Measurements from ENCODE around the gene SPAG16.

Gene SPAG16

GRCh38 chr2:214103276-214104001 is 819.2 kb downstream of the SPAG16 start:
- DNase-seq: no peak

DNA sequence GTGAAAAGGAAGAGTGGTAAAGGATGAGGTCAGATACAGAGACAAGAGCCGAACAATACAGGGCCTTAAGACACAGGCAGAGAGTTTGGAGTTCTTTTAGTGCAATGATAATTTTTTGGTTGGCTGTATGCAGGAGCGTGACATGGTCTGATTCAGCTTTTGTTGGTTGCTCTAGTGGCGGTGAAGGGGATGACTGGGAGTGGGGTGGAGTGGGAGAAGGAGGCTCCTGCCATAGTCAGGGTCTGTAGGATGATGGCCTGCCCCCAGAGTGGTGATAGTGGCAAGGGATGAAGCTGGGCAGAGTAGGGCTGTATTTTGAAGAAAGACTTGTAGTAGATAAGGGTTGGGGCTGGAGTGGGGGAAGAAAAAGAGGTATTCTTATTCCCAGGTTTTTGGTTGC is 820.0 kb downstream of the SPAG16 start:
- DNase-seq: no peak

- no peak for DNase-seq
Observed at GRCh38 chr2:214104967-214105366, 820.7 kb downstream of the SPAG16 start.

- no peak for DNase-seq
Observed at GRCh38 chr2:214107726-214108125, 823.5 kb downstream of the SPAG16 start.

- no peak for DNase-seq
Observed at GRCh38 chr2:214108598-214108997, 824.3 kb downstream of the SPAG16 start.

GRCh38 chr2:214117054-214117453 is 832.8 kb downstream of the SPAG16 start:
- DNase-seq: no peak

- DNase-seq: no peak
Observed at GRCh38 chr2:214126135-214126534, 841.9 kb downstream of the SPAG16 start.

DNA sequence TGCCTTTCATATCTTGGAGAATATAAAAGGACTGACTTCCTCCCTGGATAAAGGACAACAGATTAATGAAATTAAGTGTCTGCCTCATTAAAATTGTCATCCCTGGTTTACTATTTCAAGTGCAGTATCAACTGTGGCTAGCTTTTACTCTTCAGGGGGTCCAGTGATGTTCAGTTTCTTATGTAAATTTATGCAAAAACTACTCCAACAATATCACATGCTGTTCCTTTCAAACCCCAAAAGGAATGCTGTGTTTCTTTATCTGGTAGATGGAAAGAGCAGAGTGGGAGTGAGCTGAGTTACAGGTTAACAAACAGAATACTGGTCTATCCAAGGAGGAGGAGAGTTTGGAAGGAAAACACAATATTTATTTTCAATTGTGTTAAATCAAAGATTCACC is 842.9 kb downstream of the SPAG16 start:
- no peak for DNase-seq

- DNase-seq: no peak
Observed at GRCh38 chr2:214127571-214127970, 843.3 kb downstream of the SPAG16 start.

GRCh38 chr2:214128040-214128439 is 843.8 kb downstream of the SPAG16 start:
- DNase-seq: no peak

DNA sequence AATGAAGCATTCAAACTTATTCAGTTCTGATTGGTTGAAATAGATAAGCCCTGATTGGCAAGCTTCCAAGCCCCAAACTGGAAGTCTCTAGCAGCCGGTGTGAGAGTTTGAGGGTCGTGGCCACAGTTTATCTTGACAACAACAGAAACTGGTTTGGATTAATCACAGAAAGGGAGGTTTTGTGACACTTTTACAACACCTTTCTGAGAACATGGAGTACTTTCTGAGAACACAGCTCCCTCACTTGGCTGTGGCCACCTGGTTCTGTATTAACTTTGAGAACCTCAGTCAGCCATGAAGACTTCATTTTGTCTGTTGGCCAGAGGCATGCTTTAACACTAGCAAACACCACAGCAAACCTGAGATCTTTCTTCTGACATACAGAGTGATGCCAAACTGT is 845.9 kb downstream of the SPAG16 start:
- no peak for DNase-seq

GRCh38 chr2:214135966-214136365 is 851.7 kb downstream of the SPAG16 start:
- no peak for DNase-seq

- no peak for DNase-seq
Observed at GRCh38 chr2:214138779-214139178, 854.5 kb downstream of the SPAG16 start.

GRCh38 chr2:214139630-214140284 is 855.5 kb downstream of the SPAG16 start:
- DNase-seq: no peak

DNA sequence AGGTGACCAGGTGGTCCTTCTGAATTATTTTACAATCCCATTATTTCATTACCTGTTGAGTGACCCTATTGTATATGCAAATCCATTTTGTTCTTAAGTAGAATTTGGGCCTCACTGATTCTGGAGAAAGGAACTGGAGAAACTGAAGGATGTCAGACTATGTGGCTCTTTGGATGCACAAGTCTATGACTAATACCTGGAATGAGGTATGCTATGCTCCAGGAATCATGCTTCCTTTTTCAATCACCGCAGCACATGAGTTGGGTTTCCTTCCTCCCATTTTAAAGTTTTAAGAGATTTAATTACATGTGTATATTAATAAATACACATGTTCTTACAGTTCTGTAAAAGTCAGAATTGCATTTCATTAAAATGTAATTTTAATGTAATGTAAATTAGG is 872.7 kb downstream of the SPAG16 start:
- DNase-seq: no peak

GRCh38 chr2:214158851-214159250 is 874.6 kb downstream of the SPAG16 start:
- no peak for DNase-seq

- DNase-seq: no peak
Observed at GRCh38 chr2:214169281-214169680, 885.0 kb downstream of the SPAG16 start.

DNA sequence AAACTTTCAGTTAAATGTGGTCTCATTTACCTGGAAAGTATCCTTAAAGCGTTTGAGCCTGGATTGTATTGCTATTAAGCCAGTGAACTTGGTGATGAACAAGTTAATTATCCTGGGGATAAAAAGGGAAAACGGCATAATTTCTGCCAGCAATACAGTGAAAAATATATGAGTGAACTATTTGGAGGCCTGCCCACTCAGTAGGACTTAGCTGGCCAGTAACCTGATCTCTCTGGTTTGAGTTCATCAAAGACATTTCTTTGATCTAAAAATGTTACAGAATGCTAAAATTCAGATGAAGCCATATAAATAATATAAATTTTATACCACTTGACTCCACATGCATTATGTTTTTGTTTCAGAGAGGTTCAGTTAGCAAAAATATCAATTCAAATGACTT is 885.5 kb downstream of the SPAG16 start:
- DNase-seq: no peak

DNA sequence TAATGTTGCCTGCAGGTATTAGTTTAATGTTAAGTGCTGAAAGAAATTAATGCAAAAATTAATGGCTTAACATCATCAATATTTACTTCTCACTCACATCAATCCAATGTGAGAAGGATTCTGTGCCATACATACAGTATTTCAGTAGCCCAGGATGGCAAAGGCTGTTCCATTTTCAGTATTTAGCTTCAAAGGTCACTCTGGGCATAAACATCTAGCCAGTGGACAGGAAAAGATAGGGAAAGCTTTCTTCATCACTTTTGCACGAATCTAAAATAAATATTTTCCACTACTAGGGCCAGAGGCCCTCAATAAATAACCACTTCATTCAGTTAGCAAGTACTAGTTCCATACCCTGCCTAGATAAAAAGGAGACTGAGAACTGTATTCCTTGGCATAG is 890.3 kb downstream of the SPAG16 start:
- no peak for DNase-seq

DNA sequence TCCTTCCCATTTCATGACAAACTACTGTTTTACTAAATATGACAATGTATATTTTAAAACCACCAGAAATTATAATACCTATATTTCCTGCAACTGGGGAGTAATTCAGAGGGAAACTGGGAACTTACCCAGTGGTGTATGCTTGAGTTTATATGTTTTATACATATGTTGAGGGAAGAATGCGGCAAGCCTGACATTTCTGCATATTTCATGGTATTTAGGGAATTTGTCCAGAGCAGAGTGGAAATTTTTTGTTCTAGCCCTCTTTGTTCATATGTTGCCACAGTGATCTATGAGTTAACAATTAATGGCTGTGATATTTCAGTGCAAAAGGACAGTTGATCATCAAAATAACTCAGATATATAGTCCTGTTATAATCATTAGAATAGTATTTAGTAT is 895.8 kb downstream of the SPAG16 start:
- DNase-seq: no peak

DNA sequence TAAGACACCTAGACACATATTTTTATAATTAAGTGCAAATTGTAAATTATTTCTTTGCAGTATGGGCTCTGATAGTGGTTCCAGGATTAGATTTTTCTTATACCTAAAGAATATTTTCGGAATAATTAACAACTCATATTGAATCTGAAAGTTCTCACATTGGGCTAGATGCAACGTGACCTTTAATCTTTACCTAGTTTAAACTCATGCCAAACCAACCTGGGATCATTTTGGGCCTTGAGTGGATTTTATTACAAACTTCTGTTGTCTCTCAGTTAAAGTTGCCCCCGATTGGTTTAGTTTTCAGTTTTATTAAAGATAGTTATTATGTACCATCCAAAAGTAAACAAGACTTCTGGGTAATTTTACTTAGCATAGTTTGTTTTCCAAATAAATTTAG is 896.4 kb downstream of the SPAG16 start:
- no peak for DNase-seq

DNA sequence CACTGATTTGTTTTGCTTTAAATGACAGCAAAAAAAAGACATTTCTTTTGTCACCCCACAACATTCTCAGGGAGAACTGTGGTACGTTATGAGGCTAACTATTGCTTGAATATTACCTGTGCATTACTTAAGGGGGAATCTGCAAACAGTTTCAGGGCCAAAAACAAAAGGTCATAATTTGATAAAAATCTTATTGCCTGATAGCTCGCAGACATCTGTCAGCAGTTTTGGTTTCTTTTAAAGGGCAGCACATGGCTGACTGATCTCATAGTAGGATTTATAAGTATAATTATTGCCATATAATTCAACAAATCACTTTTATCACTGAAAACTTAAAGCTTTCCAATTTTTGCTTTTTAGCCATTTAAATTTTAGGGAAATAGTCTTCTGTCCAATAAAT is 900.2 kb downstream of the SPAG16 start:
- no peak for DNase-seq

GRCh38 chr2:214185546-214185945 is 901.3 kb downstream of the SPAG16 start:
- DNase-seq: no peak

DNA sequence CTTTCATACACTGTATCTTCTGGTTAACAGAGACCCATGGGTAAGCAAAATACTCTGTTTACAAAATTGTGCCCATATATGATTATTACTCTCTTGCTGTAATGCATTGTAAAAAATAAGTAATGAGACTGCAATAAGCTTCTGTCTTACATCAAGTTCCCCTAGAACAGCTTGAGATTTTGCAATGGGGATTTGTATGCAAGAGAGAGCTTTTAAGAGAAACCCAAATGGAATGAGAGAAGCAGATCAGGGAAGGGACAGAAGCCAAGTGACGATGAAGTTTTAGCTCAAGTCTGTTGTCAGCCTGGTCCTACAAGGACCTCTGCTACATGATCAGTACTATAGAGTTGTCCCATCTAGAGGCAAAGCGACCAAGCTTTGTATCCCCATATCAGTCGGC is 908.4 kb downstream of the SPAG16 start:
- no peak for DNase-seq

GRCh38 chr2:214193943-214194342 is 909.7 kb downstream of the SPAG16 start:
- no peak for DNase-seq

Data from CD4-positive, alpha-beta T cell treated with Interleukin-17A for 4 hours (primary cell).